Nephron (organoid): ENCODE data around the gene ZNF277.

Experiments used
- H3K27ac Mint-ChIP-seq, 3 experiments: 2 replicates each; pipeline ENCODE4 v1.8.0; 2020; ENCODE audit warnings: mixed read lengths in 3 of 3, mild to moderate bottlenecking in 2 of 3, moderate library complexity in 1 of 3
- H3K27me3 Mint-ChIP-seq: 2 replicates; pipeline ENCODE4 v1.8.0; 2021; ENCODE audit warnings: low read depth, mild to moderate bottlenecking, moderate library complexity, mixed read lengths
- H3K36me3 Mint-ChIP-seq: 2 replicates; pipeline ENCODE4 v1.8.0; 2020; ENCODE audit warnings: low read depth, mixed read lengths
- H3K4me1 Mint-ChIP-seq: 2 replicates; pipeline ENCODE4 v1.8.0; 2020; ENCODE audit warnings: mixed read lengths
- H3K4me3 Mint-ChIP-seq, 3 experiments: 2 replicates each; pipeline ENCODE4 v1.8.0; 2020; ENCODE audit warnings: mild to moderate bottlenecking in 3 of 3, mixed read lengths in 3 of 3, moderate library complexity in 2 of 3
- H3K9me3 Mint-ChIP-seq: 2 replicates; pipeline ENCODE4 v1.8.0; 2020; ENCODE audit warnings: mixed read lengths
- TF ChIP-seq, protein P1 (sequence below), 3 experiments: fragments of 200-600 bp; sonication (generic); IDR thresholded peaks; one replicate each; pipeline ENCODE4 v1.5.0; 2021; ENCODE audit warnings: antibody characterized with exemption in 3 of 3; ENCODE audit not compliant: unreplicated experiment in 3 of 3

Gene ZNF277

GRCh38 chr7:112192236-112193154 lies 14.0 kb upstream of the ZNF277 start:
- no peaks in the 10 kb centered on the region for H3K4me1 Mint-ChIP-seq
- no peaks in the 10 kb centered on the region for H3K9me3 Mint-ChIP-seq
- H3K4me3 Mint-ChIP-seq: no peak overlapping the region
- TF ChIP-seq, protein P1, sequence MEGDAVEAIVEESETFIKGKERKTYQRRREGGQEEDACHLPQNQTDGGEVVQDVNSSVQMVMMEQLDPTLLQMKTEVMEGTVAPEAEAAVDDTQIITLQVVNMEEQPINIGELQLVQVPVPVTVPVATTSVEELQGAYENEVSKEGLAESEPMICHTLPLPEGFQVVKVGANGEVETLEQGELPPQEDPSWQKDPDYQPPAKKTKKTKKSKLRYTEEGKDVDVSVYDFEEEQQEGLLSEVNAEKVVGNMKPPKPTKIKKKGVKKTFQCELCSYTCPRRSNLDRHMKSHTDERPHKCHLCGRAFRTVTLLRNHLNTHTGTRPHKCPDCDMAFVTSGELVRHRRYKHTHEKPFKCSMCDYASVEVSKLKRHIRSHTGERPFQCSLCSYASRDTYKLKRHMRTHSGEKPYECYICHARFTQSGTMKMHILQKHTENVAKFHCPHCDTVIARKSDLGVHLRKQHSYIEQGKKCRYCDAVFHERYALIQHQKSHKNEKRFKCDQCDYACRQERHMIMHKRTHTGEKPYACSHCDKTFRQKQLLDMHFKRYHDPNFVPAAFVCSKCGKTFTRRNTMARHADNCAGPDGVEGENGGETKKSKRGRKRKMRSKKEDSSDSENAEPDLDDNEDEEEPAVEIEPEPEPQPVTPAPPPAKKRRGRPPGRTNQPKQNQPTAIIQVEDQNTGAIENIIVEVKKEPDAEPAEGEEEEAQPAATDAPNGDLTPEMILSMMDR (IDR thresholded peaks at IDR 0.05; ENCODE audit: unreplicated experiment in 3 of 3): no peak
- H3K27me3 Mint-ChIP-seq: no peaks in the 10 kb centered on the region
- no peaks in the 10 kb centered on the region for H3K36me3 Mint-ChIP-seq
- H3K27ac Mint-ChIP-seq: no peak overlapping the region

DNA sequence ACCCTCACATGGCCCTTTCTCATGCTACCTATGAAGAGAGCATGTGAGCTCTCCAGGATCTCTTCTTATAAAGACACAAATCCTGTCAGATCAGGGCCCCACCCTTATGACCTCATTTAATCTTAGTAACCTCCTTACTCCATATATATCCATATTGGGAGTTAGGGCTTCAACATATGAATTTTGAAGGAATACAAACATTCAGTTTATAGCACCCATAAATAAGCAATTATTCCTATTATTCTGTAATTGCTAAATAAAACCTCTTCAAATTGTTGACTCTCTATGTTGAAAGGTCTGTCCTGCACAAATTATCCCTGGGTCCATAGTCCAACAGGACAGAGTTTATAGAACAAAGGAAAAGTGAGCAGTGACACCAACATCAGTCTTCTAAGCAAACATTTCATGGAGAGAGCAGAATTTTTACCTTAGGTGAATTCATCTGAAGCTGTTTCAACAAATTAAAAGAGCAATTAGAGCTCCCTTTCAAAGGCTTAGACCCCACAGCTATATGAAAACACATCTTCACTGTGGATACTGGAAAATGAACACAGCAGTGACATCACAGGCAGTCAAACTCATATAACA lies 12.5 kb upstream of the ZNF277 start:
- Mint-ChIP-seq H3K4me3 (no peak overlapping the region), H3K36me3 (no peaks in the 10 kb centered on the region), H3K9me3 (no peaks in the 10 kb centered on the region), H3K27ac (no peak overlapping the region), H3K4me1 (no peaks in the 10 kb centered on the region), H3K27me3 (no peaks in the 10 kb centered on the region)
- TF ChIP-seq, protein P1 (IDR thresholded peaks at IDR 0.05; ENCODE audit: unreplicated experiment in 3 of 3): no peak

GRCh38 chr7:112195717-112196116 lies 10.8 kb upstream of the ZNF277 start:
- no peak overlapping the region for H3K4me3 Mint-ChIP-seq
- TF ChIP-seq, protein P1 (IDR thresholded peaks at IDR 0.05; ENCODE audit: unreplicated experiment in 3 of 3): no peak
- H3K27ac Mint-ChIP-seq: no peak overlapping the region
- H3K4me1 Mint-ChIP-seq: no peaks in the 10 kb centered on the region
- no peaks in the 10 kb centered on the region for H3K9me3 Mint-ChIP-seq
- H3K27me3 Mint-ChIP-seq: no peaks in the 10 kb centered on the region
- no peaks in the 10 kb centered on the region for H3K36me3 Mint-ChIP-seq

GRCh38 chr7:112197322-112197721 lies 9.2 kb upstream of the ZNF277 start:
- TF ChIP-seq, protein P1 (IDR thresholded peaks at IDR 0.05; ENCODE audit: unreplicated experiment in 3 of 3): no peak
- Mint-ChIP-seq H3K36me3 (no peaks in the 10 kb centered on the region), H3K9me3 (no peaks in the 10 kb centered on the region), H3K27me3 (no peaks in the 10 kb centered on the region), H3K4me3 (no peak overlapping the region), H3K4me1 (no peaks in the 10 kb centered on the region), H3K27ac (no peak overlapping the region)

DNA sequence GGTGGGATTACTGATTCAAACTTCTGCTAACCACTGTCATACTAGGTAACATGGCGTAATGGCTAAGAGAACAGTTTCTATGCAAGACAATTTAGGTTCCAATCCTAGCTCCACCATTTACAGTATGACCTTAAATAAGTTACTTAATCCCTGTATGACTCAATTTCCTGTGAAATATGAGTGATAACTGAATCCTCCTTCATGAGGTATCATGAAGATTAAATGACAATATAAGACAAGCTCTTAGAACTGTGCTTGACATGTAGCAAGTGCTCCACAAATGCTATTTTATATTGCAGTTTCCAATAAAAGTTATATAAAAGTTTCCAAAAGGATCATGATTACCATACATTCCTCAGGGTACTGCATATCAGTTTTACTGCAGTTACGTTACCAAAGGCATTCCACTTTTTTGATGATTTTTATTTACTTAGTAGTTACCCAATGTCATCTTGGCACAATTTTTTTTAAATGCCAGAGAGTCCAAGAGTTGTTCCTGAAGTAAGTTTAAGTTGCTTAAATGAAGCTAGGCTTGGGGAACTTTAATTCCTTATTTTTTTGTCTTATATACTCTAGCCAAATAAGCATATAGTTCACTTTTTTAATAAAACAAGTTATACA lies 7.3 kb upstream of the ZNF277 start:
- TF ChIP-seq, protein P1 (IDR thresholded peaks at IDR 0.05; ENCODE audit: unreplicated experiment in 3 of 3): no peak
- Mint-ChIP-seq H3K36me3 (no peaks in the 10 kb centered on the region), H3K4me3 (no peak overlapping the region), H3K27me3 (peaks cover 3% of the 10 kb centered on the region), H3K4me1 (peaks cover 13% of the 10 kb centered on the region), H3K9me3 (no peaks in the 10 kb centered on the region), H3K27ac (no peak overlapping the region)
